Naive thymus-derived CD4-positive, alpha-beta T cell (primary cell): ENCODE results near the gene PTPRK. TPM values are rescaled to one million over a fixed set of nuclear protein-coding genes. Genes with fewer than 3 reads are reported as not detected.

Experiments
- ATAC-seq: fragments of 150-1000 bp; cut with Tn5 transposase; 2 replicates; pipeline ENCODE4 v1.10.0; 2021; ENCODE audit warnings: mild to moderate bottlenecking, moderate library complexity
- CTCF ChIA-PET: fragments of 350-600 bp; sonication (Branson Sonifier 250); formaldehyde crosslinking; loops from one replicate; lab custom pipeline; 2021; ENCODE audit warnings: antibody characterized with exemption; lab: Charles Lee
- POLR2A ChIA-PET: fragments of 350-600 bp; sonication (Branson Sonifier 250); formaldehyde crosslinking; loops from one replicate; lab custom pipeline; 2021; ENCODE audit warnings: antibody characterized with exemption, inconsistent platforms; lab: Charles Lee
- DNase-seq, 9 donors: peaks; one replicate each; pipeline versions ENCODE4 v3.0.0 to v3.0.0-alpha.2; 2020 to 2022; ENCODE audit warnings: mixed read lengths in 1 of 9
- H3K27ac ChIP-seq: one replicate; pipeline ENCODE4 v1.7.0; 2013; ENCODE audit warnings: mild to moderate bottlenecking, low read depth, low read length, moderate library complexity
- H3K27me3 ChIP-seq, 2 donors: one replicate each; pipeline ENCODE4 v1.7.0; 2013; ENCODE audit warnings: low read length in 2 of 2, mild to moderate bottlenecking in 2 of 2, moderate library complexity in 2 of 2; ENCODE audit not compliant: control insufficient read depth in 2 of 2, insufficient read depth in 2 of 2
- H3K36me3 ChIP-seq, 3 experiments: 1 replicate in 2 of 3; 2 replicates in 1 of 3; pipeline ENCODE4 v1.7.0; 2013; ENCODE audit warnings: low read length in 3 of 3, mild to moderate bottlenecking in 3 of 3, moderate library complexity in 1 of 3; ENCODE audit not compliant: insufficient read depth in 3 of 3, control insufficient read depth in 2 of 3
- H3K4me1 ChIP-seq, 2 donors: one replicate each; pipeline ENCODE4 v1.7.0; 2013; ENCODE audit warnings: low read length in 2 of 2, mild to moderate bottlenecking in 2 of 2, moderate library complexity in 1 of 2; ENCODE audit not compliant: control insufficient read depth in 2 of 2, insufficient read depth in 2 of 2
- H3K4me3 ChIP-seq: 2 replicates; pipeline ENCODE4 v1.7.0; 2013; ENCODE audit warnings: mild to moderate bottlenecking, low read length
- H3K9me3 ChIP-seq, 3 experiments: 1 replicate in 2 of 3; 2 replicates in 1 of 3; pipeline ENCODE4 v1.7.0; 2013; ENCODE audit warnings: low read length in 3 of 3; ENCODE audit not compliant: control insufficient read depth in 2 of 3
- H3K27ac Mint-ChIP-seq, 9 donors: one replicate each; pipeline ENCODE4 v1.8.0; 2020 to 2022; ENCODE audit warnings: mixed read lengths in 9 of 9, mild to moderate bottlenecking in 8 of 9, moderate library complexity in 5 of 9, inconsistent platforms in 2 of 9
- H3K27me3 Mint-ChIP-seq, 5 donors: one replicate each; pipeline ENCODE4 v1.8.0; 2021 to 2022; ENCODE audit warnings: mixed read lengths in 5 of 5, mild to moderate bottlenecking in 1 of 5
- H3K36me3 Mint-ChIP-seq, 5 donors: one replicate each; pipeline ENCODE4 v1.8.0; 2020 to 2022; ENCODE audit warnings: mixed read lengths in 5 of 5, mild to moderate bottlenecking in 3 of 5, inconsistent platforms in 1 of 5
- H3K4me1 Mint-ChIP-seq, 7 donors: one replicate each; pipeline ENCODE4 v1.8.0; 2020 to 2022; ENCODE audit warnings: mixed read lengths in 7 of 7, mild to moderate bottlenecking in 3 of 7, inconsistent platforms in 1 of 7
- H3K4me3 Mint-ChIP-seq, 10 donors: one replicate each; pipeline ENCODE4 v1.8.0; 2020 to 2022; ENCODE audit warnings: mild to moderate bottlenecking in 10 of 10, mixed read lengths in 10 of 10, moderate library complexity in 6 of 10, inconsistent platforms in 2 of 10
- H3K9me3 Mint-ChIP-seq, 11 donors: one replicate each; pipeline ENCODE4 v1.8.0; 2020 to 2022; ENCODE audit warnings: mixed read lengths in 11 of 11, mild to moderate bottlenecking in 4 of 11, inconsistent platforms in 1 of 11, moderate library complexity in 1 of 11
- intact Hi-C, 2 donors: fragments of 100-400 bp; cut with micrococcal nuclease; formaldehyde crosslinking; loops; one replicate each; pipeline ENCODE4 v1.15.1; 2023
- polyA plus RNA-seq, 2 donors: library from polyadenylated mRNA; unstranded; fragments of 300-500 nt; fragmentation: Illumina TruSeq; gene quantifications; one replicate each; pipeline ENCODE4 v1.2.3, GENCODE V29; 2021
- total RNA-seq, 6 experiments: library from RNA in 5 of 6; stranded (reverse) in 5 of 6; gene quantifications; 1 replicate in 5 of 6; 2 replicates in 1 of 6; pipeline ENCODE4 v1.2.3 and lab custom pipeline; 2021 to 2026

PTPRK gene
- total and polyA plus RNA-seq, 7 experiments from 2014 or later = 1.3 to 6.5 (median 2.3) TPM

GRCh38 chr6:128208851-128209580 lies 311.4 kb downstream of the PTPRK start:
- Histone ChIP-seq H3K27ac (no peak overlapping the region), H3K4me3 (no peak overlapping the region), H3K36me3 (no peaks in the 10 kb centered on the region), H3K9me3 (no peaks in the 10 kb centered on the region), H3K27me3 (no peaks in the 10 kb centered on the region), H3K4me1 (no peaks in the 10 kb centered on the region)
- CTCF ChIA-PET = no interaction called here
- POLR2A ChIA-PET = no interaction called here
- Mint-ChIP-seq H3K36me3 (peaks cover 0 to 5% (median 0%) of the 10 kb centered on the region in 5 donors), H3K4me1 (peaks cover 0 to 4% (median 0%) of the 10 kb centered on the region in 7 donors), H3K9me3 (peaks cover 0 to 1% (median 0%) of the 10 kb centered on the region in 11 donors), H3K27ac (no peak overlapping the region), H3K27me3 (peaks cover 0 to 6% (median 0%) of the 10 kb centered on the region in 5 donors), H3K4me3 (no peak overlapping the region)
- no peak for ATAC-seq
- no peak for DNase-seq
- intact Hi-C loops = no loop called here

- DNase-seq (no peak), ATAC-seq (no peak)
- H3K27ac ChIP-seq = no peak overlapping the region
- no peaks in the 10 kb centered on the region for H3K36me3 ChIP-seq
- peaks cover 0 to 7% (median 0%) of the 10 kb centered on the region in 5 donors for H3K27me3 Mint-ChIP-seq
- no peaks in the 10 kb centered on the region for H3K4me1 ChIP-seq
- H3K4me3 Mint-ChIP-seq = no peak overlapping the region
- H3K9me3 ChIP-seq = no peaks in the 10 kb centered on the region
- peaks cover 0 to 5% (median 0%) of the 10 kb centered on the region in 5 donors for H3K36me3 Mint-ChIP-seq
- intact Hi-C loops = no loop called here
- CTCF ChIA-PET = no interaction called here
- POLR2A ChIA-PET = no interaction called here
- H3K9me3 Mint-ChIP-seq = peaks cover 0 to 2% (median 0%) of the 10 kb centered on the region in 11 donors
- peaks cover 0 to 4% (median 0%) of the 10 kb centered on the region in 7 donors for H3K4me1 Mint-ChIP-seq
- no peaks in the 10 kb centered on the region for H3K27me3 ChIP-seq
- H3K4me3 ChIP-seq = no peak overlapping the region
- no peak overlapping the region for H3K27ac Mint-ChIP-seq
Observed at GRCh38 chr6:128208078-128208477, 312.3 kb downstream of the PTPRK start.

DNA sequence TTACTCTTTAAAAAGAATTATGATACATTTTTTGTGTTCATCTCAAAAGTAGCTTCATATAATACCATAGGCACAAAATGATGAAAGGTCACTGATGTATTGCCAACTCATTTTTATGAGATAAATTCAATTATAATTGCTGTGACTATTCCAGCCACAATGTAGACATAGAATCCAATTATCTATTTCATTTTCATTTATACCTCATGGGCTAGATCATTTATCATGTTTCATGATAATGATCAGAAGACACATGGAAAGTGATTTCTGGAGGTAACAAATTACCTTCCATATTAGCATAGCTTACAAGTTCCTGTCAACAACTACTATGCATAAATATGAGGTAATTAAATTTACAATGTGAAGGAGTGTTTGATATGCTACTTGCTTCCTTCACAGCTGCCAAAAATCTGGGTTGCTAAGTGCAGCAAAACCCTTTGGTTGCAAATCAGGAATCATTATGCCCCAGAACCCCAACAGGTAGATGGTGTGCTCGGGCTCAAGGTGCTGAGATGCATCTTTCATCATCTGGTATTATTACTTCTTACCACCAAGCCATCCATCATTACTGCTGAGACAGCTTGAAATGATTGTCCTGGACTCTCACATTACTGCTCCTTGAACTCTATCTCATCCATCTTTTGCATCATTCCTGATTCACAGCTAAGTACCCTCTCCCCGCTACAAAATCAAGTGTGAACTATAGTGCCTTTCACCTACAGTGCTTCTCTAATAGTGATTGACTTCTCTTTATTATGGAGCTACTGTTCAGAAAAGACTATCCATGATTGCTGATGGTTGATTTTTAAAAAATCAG lies 313.6 kb downstream of the PTPRK start:
- Histone ChIP-seq H3K9me3 (no peaks in the 10 kb centered on the region), H3K27ac (no peak overlapping the region), H3K4me3 (no peak overlapping the region), H3K27me3 (no peaks in the 10 kb centered on the region), H3K4me1 (no peaks in the 10 kb centered on the region), H3K36me3 (no peaks in the 10 kb centered on the region)
- no peak for ATAC-seq
- CTCF ChIA-PET = no interaction called here
- peaks cover 0 to 3% (median 0%) of the 10 kb centered on the region in 11 donors for H3K9me3 Mint-ChIP-seq
- POLR2A ChIA-PET = interaction anchor here (0.6 kb wide), 1 partner anchor 83 kb away, joined by 3 read pairs; no protein-coding TSS in a partner anchor
- no peak overlapping the region for H3K27ac Mint-ChIP-seq
- H3K27me3 Mint-ChIP-seq = peaks cover 0 to 10% (median 0%) of the 10 kb centered on the region in 5 donors
- H3K36me3 Mint-ChIP-seq = peaks cover 0 to 5% (median 0%) of the 10 kb centered on the region in 5 donors
- H3K4me3 Mint-ChIP-seq = no peak overlapping the region
- intact Hi-C loops = no loop called here
- peaks cover 0 to 4% (median 0%) of the 10 kb centered on the region in 7 donors for H3K4me1 Mint-ChIP-seq
- DNase-seq = no peak

GRCh38 chr6:128204616-128205015 lies 315.8 kb downstream of the PTPRK start:
- peaks cover 0 to 5% (median 0%) of the 10 kb centered on the region in 5 donors for H3K36me3 Mint-ChIP-seq
- H3K27ac Mint-ChIP-seq = no peak overlapping the region
- Histone ChIP-seq H3K27ac (no peak overlapping the region), H3K4me1 (no peaks in the 10 kb centered on the region), H3K9me3 (no peaks in the 10 kb centered on the region), H3K27me3 (no peaks in the 10 kb centered on the region), H3K4me3 (no peak overlapping the region), H3K36me3 (no peaks in the 10 kb centered on the region)
- peaks cover 0 to 3% (median 0%) of the 10 kb centered on the region in 7 donors for H3K4me1 Mint-ChIP-seq
- ChIA-PET CTCF (interaction anchor here (0.6 kb wide), 1 partner anchor 1456 kb away, joined by 5 read pairs; no protein-coding TSS in a partner anchor), POLR2A (no interaction called here)
- H3K27me3 Mint-ChIP-seq = peaks cover 0 to 10% (median 0%) of the 10 kb centered on the region in 5 donors
- no peak overlapping the region for H3K4me3 Mint-ChIP-seq
- DNase-seq (no peak), ATAC-seq (no peak)
- intact Hi-C loops = no loop called here
- peaks cover 0 to 3% (median 0%) of the 10 kb centered on the region in 11 donors for H3K9me3 Mint-ChIP-seq

GRCh38 chr6:128202169-128202765 lies 318.1 kb downstream of the PTPRK start:
- no peaks in the 10 kb centered on the region for H3K4me1 ChIP-seq
- ATAC-seq (no peak), DNase-seq (no peak)
- ChIA-PET CTCF (no interaction called here), POLR2A (interaction anchor here (0.7 kb wide), 1 partner anchor 19 kb away, joined by 3 read pairs; no protein-coding TSS in a partner anchor)
- Mint-ChIP-seq H3K4me1 (no peaks in the 10 kb centered on the region), H3K4me3 (no peak overlapping the region), H3K27me3 (peaks cover 0 to 11% (median 0%) of the 10 kb centered on the region in 5 donors), H3K27ac (no peak overlapping the region), H3K36me3 (peaks cover 0 to 5% (median 0%) of the 10 kb centered on the region in 5 donors), H3K9me3 (peaks cover 0 to 3% (median 0%) of the 10 kb centered on the region in 11 donors)
- H3K27ac ChIP-seq = no peak overlapping the region
- H3K27me3 ChIP-seq = no peaks in the 10 kb centered on the region
- H3K4me3 ChIP-seq = no peak overlapping the region
- H3K36me3 ChIP-seq = no peaks in the 10 kb centered on the region
- intact Hi-C loops = no loop called here
- H3K9me3 ChIP-seq = no peaks in the 10 kb centered on the region

DNA sequence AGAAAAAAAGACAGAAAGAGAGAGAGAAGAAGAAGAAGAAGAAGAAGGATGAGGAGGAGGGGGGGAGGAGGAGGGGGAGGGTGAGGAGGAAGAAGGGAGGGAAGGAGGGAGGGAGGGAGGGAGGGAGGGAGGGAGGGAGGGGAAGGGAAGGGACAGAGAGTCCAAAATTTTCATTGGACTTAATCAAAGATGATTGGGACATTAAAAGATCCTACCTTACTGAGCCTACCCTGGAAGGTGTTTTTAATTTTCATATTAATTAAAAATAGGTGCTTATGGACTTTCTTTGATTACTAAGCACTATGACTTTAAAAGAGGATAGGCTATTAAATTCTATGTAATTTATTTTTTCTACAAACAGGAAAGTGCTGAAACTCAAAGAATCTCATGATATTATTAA lies 319.6 kb downstream of the PTPRK start:
- Histone ChIP-seq H3K27ac (no peak overlapping the region), H3K36me3 (no peaks in the 10 kb centered on the region), H3K9me3 (no peaks in the 10 kb centered on the region), H3K4me1 (no peaks in the 10 kb centered on the region), H3K27me3 (no peaks in the 10 kb centered on the region), H3K4me3 (no peak overlapping the region)
- Mint-ChIP-seq H3K27ac (no peak overlapping the region), H3K4me3 (no peak overlapping the region), H3K4me1 (no peaks in the 10 kb centered on the region), H3K27me3 (peaks cover 0 to 10% (median 0%) of the 10 kb centered on the region in 5 donors), H3K36me3 (peaks cover 0 to 5% (median 0%) of the 10 kb centered on the region in 5 donors), H3K9me3 (peaks cover 0 to 3% (median 0%) of the 10 kb centered on the region in 11 donors)
- ChIA-PET POLR2A (no interaction called here), CTCF (no interaction called here)
- intact Hi-C loops = no loop called here
- no peak for ATAC-seq
- DNase-seq = no peak
